Thyroid gland (tissue), 4 donors: ENCODE data around the gene ARHGAP15.

Source experiments
- CTCF ChIP-seq, 6 experiments: fragments of 200-600 bp in 3 of 6; fragments of 450-650 bp in 3 of 6; sonication (generic) in 3 of 6; IDR thresholded peaks; one replicate each; pipeline ENCODE4 v1.5.1; 2016 to 2019; ENCODE audit warnings: antibody characterized with exemption in 6 of 6, mild to moderate bottlenecking in 2 of 6, inconsistent platforms in 1 of 6, moderate library complexity in 1 of 6
- POLR2A ChIP-seq, 2 donors: fragments of 450-650 bp; IDR thresholded peaks; one replicate each; pipeline ENCODE4 v1.6.1; 2017; ENCODE audit warnings: antibody characterized with exemption in 2 of 2, mild to moderate bottlenecking in 2 of 2, moderate library complexity in 1 of 2

- TF ChIP-seq CTCF (IDR thresholded peaks at IDR 0.05) (no peak), POLR2A (IDR thresholded peaks at IDR 0.05) (no peak)
Measured at GRCh38 chr2:143117225-143117624, 12.0 kb upstream of the ARHGAP15 start.
